HG03354 (cell line): ENCODE results near the gene UVSSA.
"Not testable (repeated sequence)": the region's sequence is repeated elsewhere in the genome, so short reads cannot be mapped to it uniquely, and the experiment has no call there.

Source experiments
- ATAC-seq: cut with Tn5 transposase; IDR thresholded peaks from one replicate; pipeline ENCODE4 v1.9.1; 2021; ENCODE audit warnings: mild to moderate bottlenecking; ENCODE audit not compliant: unreplicated experiment, poor library complexity, severe bottlenecking

The UVSSA gene

DNA sequence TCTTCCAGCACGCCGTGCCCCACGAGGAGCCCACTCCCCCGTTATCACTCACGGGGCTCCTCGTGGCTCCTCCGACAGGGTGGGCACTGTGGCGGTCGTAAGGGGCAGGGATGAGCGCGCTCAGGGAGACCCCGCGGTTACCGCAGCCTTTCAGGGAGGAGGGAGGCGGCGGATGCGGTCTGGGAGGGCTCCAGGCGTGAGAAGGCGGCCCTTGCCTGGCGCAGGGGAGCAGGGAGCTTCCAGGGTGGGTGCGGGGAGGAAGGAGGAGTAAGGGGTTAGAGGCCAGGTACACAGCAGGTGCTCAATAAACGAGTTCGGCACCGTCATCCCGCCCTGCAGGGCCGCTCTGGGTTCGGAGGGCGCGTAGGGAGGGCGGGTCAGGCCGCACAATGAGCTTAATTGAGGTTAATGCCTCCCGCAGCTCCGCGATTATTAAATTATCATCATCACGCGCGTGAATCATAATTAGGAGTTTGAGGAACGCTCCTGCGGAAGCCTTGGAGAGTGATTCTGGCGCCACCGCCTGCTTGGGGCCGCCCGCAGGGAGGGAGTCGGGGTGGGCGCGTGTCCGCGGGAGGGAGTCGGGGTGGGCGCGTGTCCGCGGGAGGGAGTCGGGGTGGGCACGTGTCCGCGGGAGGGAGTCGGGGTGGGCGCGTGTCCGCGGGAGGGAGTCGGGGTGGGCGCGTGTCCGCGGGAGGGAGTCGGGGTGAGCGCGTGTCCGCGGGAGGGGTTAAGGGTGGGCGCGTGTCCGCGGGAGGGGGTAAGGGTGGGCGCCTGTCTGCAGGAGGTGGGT, 66.9 kb downstream of the UVSSA start:
- ATAC-seq = no peak

DNA sequence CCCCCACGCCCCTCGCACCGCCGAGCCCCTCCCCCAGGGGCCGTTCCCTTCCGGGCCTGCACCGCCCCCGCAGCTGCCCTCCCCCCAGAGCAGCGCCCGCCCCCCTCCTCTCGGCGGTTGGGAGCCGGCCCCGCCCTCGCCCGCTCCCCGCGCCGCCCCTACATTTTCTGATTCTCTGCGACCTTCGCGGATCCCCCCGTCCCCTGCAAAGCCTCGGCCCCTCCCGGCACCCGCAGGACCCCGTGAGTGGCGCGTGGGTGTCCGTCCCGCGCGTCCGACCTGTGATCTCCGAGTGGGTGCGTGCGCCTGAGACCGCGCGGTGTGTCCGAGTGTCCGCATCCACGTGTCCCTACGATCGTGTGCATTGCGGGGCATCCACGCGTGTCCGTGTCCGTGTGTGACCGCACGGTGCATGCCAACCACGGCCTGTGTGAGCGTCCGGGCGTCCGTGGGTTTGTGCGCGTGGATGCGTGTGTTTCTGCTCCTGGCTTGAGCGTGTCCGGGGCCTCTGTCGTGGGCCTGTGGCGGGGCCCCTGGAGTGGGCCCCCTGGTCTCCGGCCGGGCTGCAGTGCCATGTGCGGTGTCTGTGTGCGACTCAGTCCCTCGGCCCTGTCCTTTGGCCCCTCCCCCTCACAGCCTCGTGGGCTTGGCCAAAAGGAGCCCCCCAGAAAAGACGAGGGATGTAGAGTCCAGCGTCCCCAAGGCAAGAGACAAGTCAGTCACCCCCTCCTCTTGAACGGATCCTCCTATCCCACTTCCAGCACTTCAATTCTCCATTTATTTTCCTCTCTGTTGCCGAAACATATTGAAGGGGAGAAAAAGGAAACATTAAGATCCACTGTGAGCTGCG, 68.0 kb downstream of the UVSSA start:
- ATAC-seq = no peak

DNA sequence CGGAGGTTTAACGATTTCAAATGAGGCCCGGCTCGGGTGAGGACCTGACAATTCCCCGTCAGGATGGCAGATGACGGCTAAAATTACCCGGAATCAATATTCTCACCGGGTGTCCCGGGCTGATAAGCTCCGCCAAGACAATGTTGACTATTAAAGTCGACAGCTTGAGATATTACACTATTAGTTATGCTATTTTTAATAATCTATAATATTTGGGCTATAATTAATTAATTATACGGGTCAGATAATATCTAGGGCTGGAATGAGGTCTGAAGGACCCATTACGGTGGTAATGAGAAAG, 68.6 kb downstream of the UVSSA start:
- ATAC-seq = no peak

DNA sequence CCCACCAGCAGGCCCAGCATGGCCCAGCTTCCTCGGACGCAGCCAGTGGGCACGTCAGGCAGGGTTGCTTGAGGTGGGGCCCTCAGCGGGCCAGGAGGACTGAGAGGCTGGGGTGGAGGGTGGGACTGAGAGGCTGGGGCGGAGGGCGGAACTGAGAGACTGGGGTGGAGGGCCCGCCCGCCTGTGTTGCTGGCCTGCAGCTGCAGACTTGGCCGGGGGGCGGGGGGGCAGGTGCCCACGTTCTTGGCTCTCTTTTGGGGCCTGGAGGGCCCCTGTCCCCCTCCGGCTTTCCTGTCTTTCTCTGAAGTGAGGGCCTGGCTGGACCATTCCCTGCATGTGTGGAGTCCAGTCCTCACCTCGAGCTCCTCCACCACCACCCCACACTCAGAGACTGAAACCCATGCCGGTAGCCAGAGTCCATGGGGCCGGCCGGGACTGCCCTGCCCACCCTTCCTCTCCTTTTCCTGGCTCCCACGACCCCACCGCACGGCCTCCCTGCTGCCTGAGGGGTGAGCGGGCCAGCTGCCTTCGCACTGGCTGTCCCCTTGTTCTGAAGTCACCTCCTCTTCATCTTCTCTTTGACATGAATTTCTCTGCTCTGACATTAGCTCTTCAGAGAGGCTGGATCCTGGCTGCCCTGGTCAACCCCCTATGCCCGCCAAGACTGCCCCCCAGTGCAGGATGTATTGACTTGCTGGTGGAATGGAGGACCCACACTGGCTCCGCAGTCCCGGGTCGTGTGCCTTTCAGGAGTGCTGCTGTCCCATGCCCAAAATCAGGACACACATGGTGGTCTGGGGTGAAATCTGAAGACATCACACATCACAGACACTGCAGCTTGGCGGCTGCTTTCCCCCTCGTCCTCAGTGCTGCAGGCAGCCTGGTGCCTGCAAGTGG, 69.3 kb downstream of the UVSSA start:
- no peak for ATAC-seq

DNA sequence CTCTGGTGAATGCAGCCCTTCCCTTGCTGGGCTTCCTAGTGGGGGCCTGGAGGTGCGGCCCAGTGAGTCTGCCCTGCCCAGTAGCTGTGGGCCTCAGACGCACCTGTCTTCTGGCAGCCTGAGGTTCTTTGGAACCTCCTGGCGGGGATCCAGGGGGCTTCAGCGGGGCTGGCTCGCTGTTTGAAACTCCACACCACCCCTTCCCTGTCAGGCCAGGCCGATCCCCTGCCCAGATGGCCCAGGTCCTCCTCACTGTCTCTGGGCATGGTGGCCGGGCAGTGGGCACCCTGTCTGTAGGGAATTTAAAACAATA, 69.9 kb downstream of the UVSSA start:
- no peak for ATAC-seq

DNA sequence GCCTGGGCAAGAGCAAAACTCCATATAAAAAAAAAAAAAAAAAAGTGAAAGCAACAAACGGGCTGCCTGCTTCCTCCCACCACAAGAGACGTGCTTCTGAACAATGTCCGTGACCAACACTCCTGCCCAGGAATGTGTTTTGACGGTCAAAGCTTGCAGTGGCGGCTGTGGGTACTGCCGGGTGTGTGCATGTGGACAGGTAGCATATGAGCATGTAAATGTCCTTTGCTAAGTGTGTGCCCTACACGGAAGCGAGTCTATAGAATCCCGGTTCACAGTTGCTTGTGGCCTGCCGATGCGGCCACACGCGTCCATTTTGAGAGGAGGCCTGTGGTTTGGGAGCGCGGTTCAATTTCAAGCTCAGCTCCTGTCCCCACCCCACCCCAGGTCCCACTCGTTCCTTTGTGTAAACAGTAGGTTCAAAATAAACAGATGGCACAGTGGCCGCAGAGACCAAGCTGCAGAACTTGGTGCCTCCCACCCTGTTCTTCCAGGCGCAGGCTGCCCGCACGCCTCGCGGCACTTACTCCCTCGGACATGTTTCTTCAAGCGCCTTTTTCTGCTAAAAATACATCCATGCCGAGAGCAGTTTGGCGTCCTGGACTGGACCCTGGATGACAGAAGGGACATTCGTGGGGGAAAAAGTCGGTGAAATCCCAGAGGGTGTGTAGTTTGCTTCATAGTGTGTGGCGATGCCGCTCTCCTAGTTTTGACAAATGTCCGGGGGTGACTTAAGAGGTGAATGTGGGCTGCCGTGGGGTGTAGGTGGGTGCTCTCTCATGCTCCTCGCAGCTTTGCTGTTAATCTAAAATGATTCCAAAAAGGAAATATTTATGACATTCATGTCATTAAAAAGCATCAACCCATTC, 70.7 kb downstream of the UVSSA start:
- ATAC-seq = no peak

DNA sequence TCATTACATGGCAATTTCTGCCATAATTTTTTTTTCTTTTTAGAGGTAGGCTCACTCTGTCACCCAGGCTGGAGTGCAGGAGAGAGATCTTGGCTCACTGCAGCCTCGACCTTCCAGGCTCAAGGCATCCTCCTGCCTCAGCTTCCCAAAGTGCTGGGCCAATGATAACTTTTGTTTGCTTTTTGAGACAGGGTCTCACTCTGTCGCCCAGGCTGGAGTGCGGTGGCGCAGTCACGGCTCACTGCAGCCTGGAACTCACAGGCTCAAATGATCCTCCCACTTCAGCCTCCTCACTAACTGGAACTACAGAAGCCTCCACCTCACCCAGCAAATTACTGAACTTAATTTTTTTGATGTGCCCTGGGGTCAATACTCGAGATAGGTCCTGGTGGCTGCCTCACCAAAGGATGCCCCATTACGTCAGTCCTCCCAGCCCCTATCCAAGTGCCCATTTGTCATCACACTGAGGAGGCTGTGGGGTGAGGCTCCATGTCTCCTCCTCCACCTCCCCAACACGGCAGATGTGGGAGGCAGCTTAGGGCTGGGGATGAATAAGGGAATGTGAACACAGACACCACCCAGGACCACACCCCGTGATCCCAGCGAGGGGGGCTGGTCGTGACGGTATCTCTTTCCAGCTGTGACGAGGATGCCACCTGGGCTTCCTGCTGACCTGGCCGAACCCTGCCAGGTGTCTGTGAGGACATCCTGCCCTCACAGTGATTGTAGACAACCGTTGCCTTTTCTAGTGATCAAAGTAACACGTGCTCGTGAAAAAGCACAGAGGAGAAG, 71.7 kb downstream of the UVSSA start:
- ATAC-seq = no peak

DNA sequence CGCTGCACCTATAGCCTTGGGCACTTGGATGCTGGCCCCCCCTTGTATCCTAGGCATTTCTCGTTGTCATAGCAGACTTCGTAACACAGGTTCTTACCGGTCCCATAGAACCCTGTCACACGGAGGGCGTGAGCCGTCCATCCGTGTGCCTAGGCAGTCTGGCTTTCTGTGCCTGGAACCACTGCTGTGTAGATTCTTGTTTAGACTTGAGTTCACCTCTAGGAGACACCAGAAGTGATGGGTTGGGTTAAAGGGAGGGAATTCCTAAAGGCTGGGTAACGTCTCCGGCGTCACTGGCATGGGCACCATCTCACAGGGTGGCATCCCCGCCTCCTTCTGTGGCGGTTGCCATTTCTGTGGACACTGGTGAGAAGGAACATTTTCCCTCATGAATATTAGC, 72.7 kb downstream of the UVSSA start:
- ATAC-seq = no peak

DNA sequence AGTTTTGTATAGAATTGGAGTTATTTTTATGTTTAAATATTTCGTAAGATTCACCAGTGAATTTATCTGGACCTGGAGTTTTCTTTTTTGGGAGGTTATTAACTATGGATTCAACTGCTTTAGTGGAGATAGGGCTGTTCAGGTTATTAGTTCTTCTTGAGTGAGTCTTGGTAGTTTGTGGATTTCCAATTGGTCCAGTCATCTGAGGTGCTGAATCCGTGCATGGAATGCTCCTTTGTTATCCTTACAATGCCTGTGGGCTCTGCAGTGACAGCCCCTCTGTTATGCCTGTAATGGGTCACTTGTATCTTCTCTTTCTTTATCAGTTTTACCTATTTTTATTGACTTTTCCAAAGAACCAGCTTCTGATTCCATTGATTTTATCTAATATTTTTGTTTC, 74.6 kb downstream of the UVSSA start:
- ATAC-seq = no peak

DNA sequence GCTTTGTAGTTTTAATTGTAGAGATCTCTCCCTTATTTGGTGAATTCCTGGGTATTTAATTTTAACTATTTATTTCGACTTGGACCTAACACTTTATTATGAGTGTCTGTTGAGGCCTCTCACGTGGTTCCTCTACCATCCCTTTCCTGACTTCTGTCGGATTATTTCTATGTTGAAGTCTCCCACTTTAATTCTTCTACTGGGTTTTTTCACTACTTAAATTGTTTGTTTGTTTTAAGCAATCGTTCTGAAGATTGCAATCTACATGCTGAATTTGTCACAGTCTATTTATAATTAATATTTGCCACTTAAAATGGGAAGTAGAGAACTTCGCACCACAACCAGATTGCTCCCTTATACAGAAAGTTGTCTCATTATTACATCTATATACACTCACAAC, 80.0 kb downstream of the UVSSA start:
- ATAC-seq = no peak

DNA sequence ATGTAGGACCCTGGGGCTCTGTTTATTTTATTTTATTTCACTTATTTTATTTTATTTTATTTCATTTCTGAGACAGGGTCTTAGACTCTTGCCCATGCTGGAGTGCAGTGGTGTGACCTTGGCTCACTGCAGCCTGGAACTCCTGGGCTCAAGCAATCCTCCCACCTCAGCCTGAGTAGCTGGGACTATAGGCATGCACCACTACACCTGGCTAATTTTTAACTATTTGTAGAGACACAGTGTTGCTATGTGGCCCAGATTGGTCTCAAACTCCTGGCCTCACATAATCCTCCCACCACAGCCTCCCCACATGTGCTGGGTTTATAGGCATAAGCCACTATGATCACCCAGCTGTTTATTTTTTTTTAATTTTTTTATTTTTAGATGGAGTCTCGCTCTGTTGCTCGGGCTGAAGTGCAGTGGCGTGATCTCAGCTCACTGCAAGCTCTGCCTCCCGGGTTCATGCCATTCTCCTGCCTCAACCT, 96.7 kb downstream of the UVSSA start:
- not testable (repeated sequence) for ATAC-seq
